HG02943 (cell line): ENCODE measurements around the gene RBMXL3.

Experiments used
- ATAC-seq: cut with Tn5 transposase; IDR thresholded peaks from one replicate; pipeline ENCODE4 v1.9.1; 2021; ENCODE audit warnings: mild to moderate bottlenecking, low read depth, moderate library complexity; ENCODE audit not compliant: unreplicated experiment

RBMXL3 gene

DNA sequence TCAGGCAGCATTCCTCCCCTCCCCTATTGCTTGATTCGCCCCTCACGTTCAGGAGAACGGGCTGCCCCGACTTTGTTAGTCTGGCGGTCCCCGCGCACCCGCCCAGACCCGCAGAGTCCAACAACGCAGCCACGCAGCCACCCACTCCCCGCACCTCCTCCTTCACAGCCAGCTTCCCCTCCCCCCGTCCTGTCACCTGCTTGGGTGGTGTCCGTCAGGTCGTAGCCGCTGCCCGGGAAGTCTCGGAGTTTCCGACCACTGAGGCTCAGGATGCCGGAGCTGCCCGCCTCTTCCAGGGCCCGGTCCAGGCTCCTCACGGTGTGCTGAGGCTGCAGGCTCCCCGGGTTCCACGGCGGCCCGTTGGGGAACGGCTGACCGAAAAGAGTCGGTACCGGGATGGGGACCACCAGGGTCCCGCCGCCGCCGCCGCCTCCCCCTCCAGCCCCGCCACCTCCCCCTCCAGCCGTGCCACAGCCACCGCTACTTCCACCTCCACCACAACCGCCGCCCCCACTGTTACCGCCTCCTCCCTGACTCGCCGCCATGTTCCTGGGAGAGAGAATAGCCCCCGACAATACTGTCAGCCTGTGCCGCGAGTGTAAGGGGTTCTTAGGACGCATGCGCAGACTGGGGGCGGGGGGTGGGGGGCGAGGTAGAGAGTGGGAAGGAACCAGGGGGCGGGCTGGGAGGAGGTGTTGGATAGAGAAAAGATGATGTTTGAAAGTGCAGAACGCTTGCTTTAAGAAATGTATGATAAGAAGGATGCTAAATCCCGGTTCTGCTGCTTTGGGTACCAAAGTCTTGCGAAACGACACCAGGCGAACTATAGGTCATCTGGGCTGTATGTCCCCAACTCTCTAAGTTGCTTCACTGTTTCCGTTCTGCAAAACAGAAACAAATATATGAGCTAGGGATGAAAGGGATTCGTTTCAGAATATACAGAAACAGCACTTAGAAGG, 44.6 kb downstream of the RBMXL3 start, which contains the start of gene LRCH2:
LRCH2 (minus strand) TSS at position 600 of the 959 bp plus-strand sequence; CDS start at position 545, 55 bp downstream.
- ATAC-seq, result no peak

DNA sequence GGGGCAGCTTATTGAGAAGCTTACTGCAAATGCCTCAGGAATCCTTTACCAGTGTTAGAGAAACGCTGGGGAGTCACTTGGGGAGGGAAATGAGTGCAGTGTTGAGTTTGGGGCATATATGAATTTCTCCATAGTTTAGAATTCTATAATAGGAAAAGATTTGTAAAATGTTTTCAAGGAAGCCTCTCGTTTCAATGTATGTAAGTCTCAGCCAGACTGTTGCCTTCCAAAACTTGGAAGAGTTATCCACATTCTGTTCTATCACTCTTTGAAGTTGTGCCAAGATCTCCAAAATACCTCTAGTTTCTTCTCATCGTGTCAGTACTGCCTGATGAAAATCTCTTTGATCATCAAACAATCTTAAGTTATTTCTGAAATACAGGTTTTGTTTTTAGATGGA, 45.3 kb downstream of the RBMXL3 start:
- ATAC-seq, result no peak

DNA sequence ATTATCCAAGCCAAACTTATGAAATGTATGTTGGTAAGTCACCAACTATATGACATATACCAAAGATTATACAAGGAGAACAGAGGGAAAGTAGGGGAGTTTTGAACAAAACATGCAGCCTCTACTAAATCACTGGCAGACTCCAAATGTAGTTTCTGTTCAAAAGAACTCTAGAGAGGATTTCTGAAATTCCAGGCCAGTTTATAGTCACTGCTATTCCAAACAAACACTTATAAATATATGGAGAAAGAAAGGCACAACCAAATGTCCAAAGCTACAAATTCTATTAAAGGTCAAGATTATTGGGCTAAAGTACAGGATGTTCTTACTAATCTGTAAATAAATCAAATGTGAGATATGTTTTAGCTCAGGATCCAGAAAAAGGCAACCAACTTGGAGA, 47.4 kb downstream of the RBMXL3 start:
- ATAC-seq, result no peak

DNA sequence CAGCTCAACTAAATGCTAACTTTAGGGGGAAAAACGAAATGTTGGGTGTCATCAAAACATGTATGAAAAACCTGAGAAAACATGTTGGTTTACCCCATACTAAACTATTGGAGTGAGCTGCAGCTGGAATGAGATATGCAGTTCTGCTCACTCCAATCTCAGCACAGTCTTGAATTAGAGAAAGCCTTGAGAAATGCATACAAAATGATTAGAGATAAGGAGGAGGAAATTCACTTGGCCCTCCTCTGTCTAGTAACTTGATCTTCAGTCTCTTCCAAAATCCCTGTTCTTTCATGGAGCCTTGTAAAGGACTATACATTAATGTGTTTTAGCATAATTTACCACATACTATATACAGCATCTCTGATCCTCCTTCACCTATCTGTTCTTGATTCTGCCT, 47.8 kb downstream of the RBMXL3 start:
- no peak for ATAC-seq
